ENCODE results near the gene RNF138. TPM values are rescaled to one million over a fixed set of nuclear protein-coding genes. Genes with fewer than 3 reads are reported as not detected.
"Not testable (repeated sequence)": the region's sequence is repeated elsewhere in the genome, so short reads cannot be mapped to it uniquely, and the experiment has no call there.

Gene RNF138
- total RNA-seq, 2 experiments from 2014 or later = 67.7 to 77.4 TPM

GRCh38 chr18:32158108-32158624 lies 66.5 kb downstream of the RNF138 start:
- POLR2A ChIA-PET = interaction anchor here (0.9 kb wide), 1 partner anchor 139 kb away, joined by 3 read pairs; no protein-coding TSS in a partner anchor
- CTCF ChIA-PET = interaction anchor here (0.6 to 2.0 kb wide), 9 partner anchors 9 to 411 kb away, joined by 3 to 13 read pairs (median 4); partner anchors contain the start of genes GAREM1 and TRAPPC8
- H3K4me1 Mint-ChIP-seq = peaks cover 6% of the 10 kb centered on the region
- H3K27ac Mint-ChIP-seq = no peak overlapping the region
- H3K27me3 Mint-ChIP-seq = peaks cover 3% of the 10 kb centered on the region
- H3K9me3 Mint-ChIP-seq = peaks cover 2% of the 10 kb centered on the region
- peak overlapping the region; percentile 30 for H3K4me3 Mint-ChIP-seq
- DNase-seq = peak; percentile 80
- no peaks in the 10 kb centered on the region for H3K36me3 Mint-ChIP-seq (ENCODE audit: low read depth)

- H3K4me1 Mint-ChIP-seq; H3K36me3 Mint-ChIP-seq (ENCODE audit: low read depth); H3K9me3 Mint-ChIP-seq; H3K27ac Mint-ChIP-seq; H3K4me3 Mint-ChIP-seq; H3K27me3 Mint-ChIP-seq; DNase-seq: not testable (repeated sequence)
- POLR2A ChIA-PET = interaction anchor here (0.9 kb wide), 1 partner anchor 139 kb away, joined by 3 read pairs; no protein-coding TSS in a partner anchor
- CTCF ChIA-PET = interaction anchor here (1.0 to 2.0 kb wide), 6 partner anchors 8 to 394 kb away, joined by 3 to 13 read pairs (median 5); partner anchors contain the start of gene TRAPPC8
Observed at GRCh38 chr18:32158631-32159030, 67.0 kb downstream of the RNF138 start.

GRCh38 chr18:32160547-32160946 lies 68.9 kb downstream of the RNF138 start:
- no peak overlapping the region for H3K4me3 Mint-ChIP-seq
- ChIA-PET POLR2A (no interaction called here), CTCF (no interaction called here)
- H3K9me3 Mint-ChIP-seq = no peaks in the 10 kb centered on the region
- H3K4me1 Mint-ChIP-seq = peaks cover 4% of the 10 kb centered on the region
- DNase-seq = no peak
- peaks cover 3% of the 10 kb centered on the region for H3K27me3 Mint-ChIP-seq
- no peaks in the 10 kb centered on the region for H3K36me3 Mint-ChIP-seq (ENCODE audit: low read depth)
- no peak overlapping the region for H3K27ac Mint-ChIP-seq

GRCh38 chr18:32167980-32168730 lies 76.5 kb downstream of the RNF138 start:
- Mint-ChIP-seq H3K36me3 (ENCODE audit: low read depth) (no peaks in the 10 kb centered on the region), H3K27me3 (peaks cover 3% of the 10 kb centered on the region), H3K9me3 (no peaks in the 10 kb centered on the region), H3K4me1 (no peaks in the 10 kb centered on the region), H3K4me3 (no peak overlapping the region), H3K27ac (no peak overlapping the region)
- DNase-seq = no peak
- ChIA-PET POLR2A (interaction anchor here (0.6 kb wide), 1 partner anchor 179 kb away, joined by 6 read pairs; no protein-coding TSS in a partner anchor), CTCF (interaction anchor here (0.6 to 2.7 kb wide), 2 partner anchors 10 to 227 kb away, joined by 3 to 12 read pairs; no protein-coding TSS in a partner anchor)

GRCh38 chr18:32173654-32174053 lies 82.0 kb downstream of the RNF138 start:
- no peak for DNase-seq
- CTCF ChIA-PET = no interaction called here
- H3K27ac Mint-ChIP-seq = no peak overlapping the region
- H3K9me3 Mint-ChIP-seq = no peaks in the 10 kb centered on the region
- no peaks in the 10 kb centered on the region for H3K36me3 Mint-ChIP-seq (ENCODE audit: low read depth)
- no peaks in the 10 kb centered on the region for H3K4me1 Mint-ChIP-seq
- no peak overlapping the region for H3K4me3 Mint-ChIP-seq
- no peaks in the 10 kb centered on the region for H3K27me3 Mint-ChIP-seq
- POLR2A ChIA-PET = no interaction called here

GRCh38 chr18:32174719-32175118 lies 83.0 kb downstream of the RNF138 start:
- ChIA-PET POLR2A (no interaction called here), CTCF (no interaction called here)
- H3K27me3 Mint-ChIP-seq = no peaks in the 10 kb centered on the region
- H3K36me3 Mint-ChIP-seq (ENCODE audit: low read depth) = no peaks in the 10 kb centered on the region
- no peak overlapping the region for H3K4me3 Mint-ChIP-seq
- no peak for DNase-seq
- no peaks in the 10 kb centered on the region for H3K9me3 Mint-ChIP-seq
- H3K27ac Mint-ChIP-seq = no peak overlapping the region
- H3K4me1 Mint-ChIP-seq = no peaks in the 10 kb centered on the region

GRCh38 chr18:32175265-32175664 lies 83.6 kb downstream of the RNF138 start:
- POLR2A ChIA-PET = no interaction called here
- H3K27ac Mint-ChIP-seq = no peak overlapping the region
- no peak overlapping the region for H3K4me3 Mint-ChIP-seq
- no peaks in the 10 kb centered on the region for H3K4me1 Mint-ChIP-seq
- H3K9me3 Mint-ChIP-seq = no peaks in the 10 kb centered on the region
- no peaks in the 10 kb centered on the region for H3K36me3 Mint-ChIP-seq (ENCODE audit: low read depth)
- CTCF ChIA-PET = no interaction called here
- no peaks in the 10 kb centered on the region for H3K27me3 Mint-ChIP-seq
- no peak for DNase-seq

- H3K4me3 Mint-ChIP-seq; DNase-seq; H3K27ac Mint-ChIP-seq; POLR2A ChIA-PET; H3K36me3 Mint-ChIP-seq (ENCODE audit: low read depth); H3K27me3 Mint-ChIP-seq; H3K4me1 Mint-ChIP-seq; H3K9me3 Mint-ChIP-seq: not testable (repeated sequence)
- CTCF ChIA-PET = interaction anchor here (0.7 kb wide), 1 partner anchor 51 kb away, joined by 3 read pairs; no protein-coding TSS in a partner anchor
Observed at GRCh38 chr18:32176745-32177144, 85.1 kb downstream of the RNF138 start.

- Mint-ChIP-seq H3K4me3 (no peak overlapping the region), H3K4me1 (no peaks in the 10 kb centered on the region)
- CTCF ChIA-PET = no interaction called here
Observed at GRCh38 chr18:32177530-32177929, 85.9 kb downstream of the RNF138 start.

More at GRCh38 chr18:32177530-32177929, 85.9 kb downstream of the RNF138 start:
- Mint-ChIP-seq H3K9me3 (no peaks in the 10 kb centered on the region), H3K27ac (no peak overlapping the region), H3K27me3 (no peaks in the 10 kb centered on the region), H3K36me3 (ENCODE audit: low read depth) (no peaks in the 10 kb centered on the region)
- POLR2A ChIA-PET = no interaction called here
- no peak for DNase-seq

Other genes starting within 250 kb of the RNF138 start
- 10 to 100 TPM; 38.7 to 45.9 TPM for gene TRAPPC8, start 148.7 kb upstream of the RNF138 start, total RNA-seq
- 10 to 100 TPM; 35.6 to 36.0 TPM for gene RNF125, start 73.0 kb upstream of the RNF138 start, total RNA-seq
- not detected for gene MEP1B, start 98.2 kb downstream of the RNF138 start, total RNA-seq

Data from activated CD4-positive, alpha-beta T cell treated with anti-CD3 and anti-CD28 coated beads, Interleukin-2, amount 10 ng/mL, durations not matched to agents 7 days and 5 days (primary cell).